ENCODE measurements around the gene EXOC7.

Gene EXOC7

DNA sequence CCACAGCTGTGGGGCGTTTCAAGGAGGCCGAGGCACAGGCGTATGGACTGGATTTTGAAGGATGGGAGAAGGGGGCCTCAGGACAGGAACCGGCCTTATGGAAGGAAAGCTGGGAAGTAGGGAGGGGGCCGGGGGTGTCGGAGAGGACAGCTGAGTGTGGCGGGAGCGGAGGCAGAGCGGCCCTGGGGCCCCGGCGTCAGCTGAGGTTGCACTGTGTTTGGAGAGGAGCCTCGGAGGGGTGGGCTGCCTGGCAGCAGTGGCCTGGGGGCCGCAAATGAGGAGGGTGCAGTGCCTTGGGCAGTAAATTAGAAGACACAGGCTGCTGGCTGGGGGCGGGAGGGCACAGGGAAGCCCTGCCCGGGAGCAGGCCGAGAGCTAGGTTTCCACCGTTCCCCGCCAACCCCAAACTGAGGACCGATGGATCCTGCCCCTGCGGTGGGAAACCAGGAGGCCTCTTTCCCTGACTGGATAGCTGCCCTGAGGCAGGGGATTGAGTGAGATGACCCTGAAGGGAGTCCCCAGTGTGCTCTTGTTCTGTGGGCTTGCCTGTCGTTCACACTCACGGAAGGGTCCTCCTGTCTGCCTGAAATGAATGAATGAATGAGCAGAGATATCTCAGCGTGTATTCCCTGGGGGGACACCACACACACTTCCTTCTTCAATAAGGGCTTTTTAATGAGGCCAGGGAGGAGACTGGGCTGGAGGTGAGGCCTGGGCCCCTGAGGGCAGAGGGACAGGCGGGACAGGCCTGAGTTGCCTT lies 19.0 kb upstream of the EXOC7 start:
- DNase-seq (ENCODE audit: low spot score): peak; percentile 6

DNA sequence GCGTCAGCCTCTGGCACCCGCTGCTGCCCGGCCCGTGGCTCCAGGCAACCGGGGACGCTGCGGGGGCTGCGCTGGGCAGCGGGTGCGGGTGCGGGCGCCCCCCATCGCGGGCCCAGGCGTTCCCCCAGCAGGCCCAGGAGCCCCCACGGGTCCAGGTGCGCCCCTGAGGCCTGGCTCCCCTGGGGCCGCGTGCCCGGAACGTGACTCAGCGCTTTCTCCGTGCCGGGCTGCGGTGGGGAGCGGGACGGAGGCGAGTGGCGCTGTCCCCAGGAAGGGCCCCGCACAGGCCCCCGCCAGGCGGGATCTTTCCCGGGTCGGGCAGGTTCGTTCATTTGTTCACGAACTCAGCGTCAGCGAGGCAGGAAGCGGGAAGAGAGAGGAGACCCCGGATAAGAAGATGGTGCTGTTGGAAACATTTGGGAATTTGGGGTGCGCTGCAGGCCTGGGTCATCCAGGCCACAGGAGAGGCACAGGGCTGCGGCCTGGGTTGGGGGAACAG lies 18.4 kb upstream of the EXOC7 start:
- peak; percentile 6 for DNase-seq (ENCODE audit: low spot score)

DNA sequence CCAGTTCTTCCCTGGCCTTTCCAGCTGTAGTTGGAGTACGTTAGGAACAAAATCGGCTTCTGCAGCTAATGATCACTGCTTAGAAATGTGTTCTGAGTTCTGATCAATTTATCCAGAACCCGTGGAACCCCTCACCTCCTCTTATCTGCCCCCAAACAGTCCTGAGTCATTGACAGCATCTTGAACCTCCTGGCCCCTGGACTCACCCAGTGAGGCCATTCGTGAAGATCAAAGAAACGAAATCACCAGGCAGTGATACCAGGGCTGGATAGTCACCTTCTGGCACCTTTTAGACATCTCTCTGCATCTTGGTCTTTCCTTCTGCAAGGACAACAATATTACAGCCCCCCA lies 17.0 kb upstream of the EXOC7 start:
- DNase-seq (ENCODE audit: low spot score): no peak

GRCh38 chr17:76119409-76120371 lies 16.1 kb upstream of the EXOC7 start:
- no peak for DNase-seq (ENCODE audit: low spot score)

- DNase-seq (ENCODE audit: low spot score): no peak
Observed at GRCh38 chr17:76115138-76115754, 11.7 kb upstream of the EXOC7 start.

GRCh38 chr17:76111956-76112355 lies 8.4 kb upstream of the EXOC7 start:
- DNase-seq (ENCODE audit: low spot score): no peak

GRCh38 chr17:76107509-76107908 lies 3.9 kb upstream of the EXOC7 start:
- no peak for DNase-seq (ENCODE audit: low spot score)

DNA sequence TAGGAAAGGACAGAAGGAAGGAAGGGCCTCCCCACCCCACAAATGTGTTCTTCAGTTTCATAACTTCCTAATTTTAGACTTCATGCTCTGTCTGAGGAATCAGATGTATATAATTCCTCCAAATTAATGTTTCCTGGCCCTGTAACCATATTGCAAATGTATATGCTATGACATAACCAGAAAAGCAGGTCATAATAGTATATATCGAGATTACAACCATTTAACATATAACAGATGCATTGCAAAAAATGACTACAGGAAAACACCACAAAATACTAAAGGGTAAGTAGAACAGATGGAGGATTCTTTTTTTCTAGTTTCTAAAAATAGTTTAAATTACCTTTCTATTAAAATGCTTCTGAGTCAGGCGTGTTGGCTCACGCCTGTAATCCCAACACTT lies 3.1 kb upstream of the EXOC7 start:
- DNase-seq (ENCODE audit: low spot score): no peak

GRCh38 chr17:76104896-76105231 lies 1.3 kb upstream of the EXOC7 start:
- DNase-seq (ENCODE audit: low spot score): no peak

DNA sequence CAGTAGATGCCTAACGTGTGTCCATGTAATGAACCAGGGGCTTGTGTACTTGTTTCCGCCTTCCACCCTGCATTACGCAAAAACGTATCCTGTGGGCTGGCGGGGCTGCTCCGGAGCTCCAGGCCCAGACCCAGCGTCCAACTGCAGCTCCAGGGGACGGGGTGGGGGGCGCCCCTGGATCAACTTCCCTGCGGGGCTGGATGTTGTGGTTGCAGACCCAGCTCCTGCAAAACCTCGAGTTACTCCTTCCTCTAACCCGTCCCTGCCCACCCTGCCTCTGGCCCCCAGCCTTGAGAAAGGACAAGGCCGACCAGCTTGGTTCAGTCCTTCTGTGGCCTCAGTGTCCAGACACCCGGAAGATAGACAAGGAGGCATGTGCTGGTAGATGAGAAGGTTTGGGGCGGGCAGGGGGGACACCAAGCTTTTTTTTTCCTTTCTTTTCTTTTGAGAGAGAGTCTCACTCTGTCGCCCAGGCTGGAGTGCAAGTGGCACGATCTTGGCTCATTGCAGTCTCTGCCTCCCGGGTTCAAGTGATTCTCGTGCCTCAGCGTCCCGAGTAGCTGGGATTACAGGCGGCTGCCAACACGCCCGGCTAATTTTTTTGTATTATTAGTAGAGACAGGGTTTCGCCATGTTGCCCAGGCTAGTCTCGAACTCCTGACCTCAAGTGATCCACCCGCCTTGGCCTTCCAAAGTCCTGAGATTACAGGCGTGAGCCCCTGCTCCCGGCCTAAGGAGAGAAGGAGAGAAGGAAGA lies 731 bp upstream of the EXOC7 start:
- no peak for DNase-seq (ENCODE audit: low spot score)

DNA sequence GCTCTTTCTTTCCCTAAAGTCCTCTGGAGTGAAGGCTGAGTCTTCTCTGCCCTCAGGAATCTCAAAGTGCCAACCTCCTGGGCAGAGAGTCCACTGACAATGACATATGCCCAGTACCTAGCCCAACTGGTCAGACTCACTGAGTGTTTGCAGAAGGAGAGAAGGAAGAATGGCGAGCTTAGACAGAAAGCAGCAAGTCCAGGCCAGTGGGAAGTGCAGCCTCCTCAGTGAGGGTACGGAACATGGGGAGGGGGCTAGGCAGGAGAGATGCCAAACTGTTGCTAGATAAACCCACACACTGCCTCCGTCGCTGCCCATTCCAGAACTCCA lies 678 bp downstream of the EXOC7 start:
- DNase-seq (ENCODE audit: low spot score): no peak

DNA sequence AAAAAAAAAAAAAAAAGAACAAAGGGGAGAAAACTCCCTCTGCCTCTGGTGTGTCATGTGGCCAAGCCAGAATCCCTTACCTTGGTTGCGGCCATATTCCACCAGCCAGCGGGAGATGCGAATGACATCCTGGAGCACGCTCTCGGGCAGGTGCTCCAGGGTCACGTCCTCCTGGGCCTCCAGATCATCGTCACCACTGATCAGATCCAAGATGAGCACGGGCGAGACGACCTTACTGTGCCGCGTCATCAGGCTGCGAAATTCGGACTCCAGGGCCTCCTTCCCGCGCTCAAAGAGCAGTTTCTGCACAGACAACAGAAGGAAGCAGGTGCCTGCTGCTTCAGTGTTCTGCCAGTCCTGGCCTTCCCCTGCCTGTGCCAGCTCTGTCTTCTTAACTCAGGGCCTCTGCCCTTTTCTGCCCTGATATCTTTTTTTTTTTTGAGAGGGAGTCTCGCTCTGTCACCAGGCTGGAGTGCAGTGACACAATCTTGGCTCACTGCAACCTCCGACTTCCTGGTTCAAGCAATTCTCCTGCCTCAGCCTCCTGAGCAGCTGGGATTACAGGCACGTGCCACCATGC lies 5.8 kb downstream of the EXOC7 start:
- no peak for DNase-seq (ENCODE audit: low spot score)

DNA sequence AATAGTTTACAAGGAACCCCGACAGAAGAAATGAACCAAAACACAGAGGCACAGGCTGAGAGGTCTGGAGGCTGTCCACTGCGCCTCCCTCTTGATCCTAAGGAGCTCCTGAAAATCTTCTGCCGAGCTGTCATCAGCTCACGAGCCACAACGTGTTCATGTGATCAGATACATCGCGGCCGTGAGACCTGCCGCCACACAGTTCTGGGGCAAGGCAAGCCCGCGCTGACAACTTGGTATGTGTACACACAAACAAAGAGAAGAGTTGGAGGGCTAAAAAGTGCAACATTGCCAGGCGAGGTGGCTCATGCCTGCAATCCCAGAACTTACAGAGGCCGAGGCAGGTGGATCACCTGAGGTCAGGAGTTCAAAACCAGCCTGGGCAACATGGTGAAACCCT lies 7.6 kb downstream of the EXOC7 start:
- no peak for DNase-seq (ENCODE audit: low spot score)

DNA sequence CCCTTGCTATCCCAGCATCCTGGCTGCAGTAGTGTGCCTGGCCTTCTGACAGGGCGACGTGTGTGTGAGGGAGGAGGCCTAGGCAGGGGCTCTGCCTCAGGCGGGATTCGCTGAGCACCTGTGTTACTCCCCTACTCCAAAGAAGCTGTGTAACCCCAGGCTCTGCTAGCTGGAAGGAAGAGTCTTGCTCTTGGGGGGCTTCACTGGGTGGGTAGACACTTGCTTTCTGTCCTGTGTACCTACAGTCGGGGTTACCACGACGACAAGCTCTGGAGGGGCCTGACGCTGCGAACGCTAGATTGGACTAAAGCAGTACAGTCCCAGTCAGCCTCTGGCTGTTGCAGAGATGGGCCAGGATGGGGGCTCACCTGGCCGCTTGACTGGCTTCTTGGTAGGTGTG lies 9.5 kb downstream of the EXOC7 start:
- no peak for DNase-seq (ENCODE audit: low spot score)

DNA sequence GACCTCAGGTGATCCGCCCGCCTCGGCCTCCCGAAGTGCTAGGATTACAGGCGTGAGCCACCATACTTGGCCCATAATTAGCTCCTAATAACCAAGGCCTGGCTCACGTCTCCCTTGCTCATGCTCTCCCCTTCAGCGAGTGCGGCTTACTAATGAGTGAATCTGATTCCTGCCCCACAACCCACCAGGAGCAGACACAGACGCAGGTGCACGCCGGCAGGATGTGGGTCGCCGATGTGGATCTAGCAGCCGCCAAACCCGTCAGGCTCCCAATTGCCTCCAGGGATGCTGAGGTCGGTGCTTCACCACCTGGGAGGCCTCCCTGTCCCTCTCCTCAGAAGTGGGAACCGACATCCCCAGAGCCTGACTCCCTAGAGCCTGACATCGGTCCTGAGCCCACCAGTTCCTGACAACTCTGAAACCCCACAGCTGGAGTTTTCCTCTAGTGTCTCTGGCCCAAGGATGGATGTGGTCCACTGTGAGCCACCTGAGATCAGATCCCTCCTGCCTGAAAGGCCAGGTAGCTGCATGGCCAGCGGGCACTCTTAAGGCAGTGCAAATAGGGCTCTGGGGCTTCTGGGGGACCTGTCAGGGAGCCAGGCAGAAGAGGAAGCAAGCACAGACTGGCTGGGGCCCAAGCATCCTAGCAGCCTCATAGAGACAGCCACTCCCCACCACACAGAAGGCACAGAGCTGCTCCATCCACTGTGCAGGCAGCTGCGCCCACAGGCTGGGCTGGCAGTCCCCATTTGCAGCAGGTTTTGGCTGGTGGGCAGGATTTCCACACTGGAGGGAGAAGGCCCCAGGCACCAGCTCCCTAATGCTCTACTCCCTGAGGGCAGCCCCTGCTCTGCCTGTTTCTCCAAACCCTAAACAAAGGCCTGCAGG lies 10.8 kb downstream of the EXOC7 start:
- DNase-seq (ENCODE audit: low spot score): no peak

GRCh38 chr17:76091526-76092286 lies 11.9 kb downstream of the EXOC7 start:
- no peak for DNase-seq (ENCODE audit: low spot score)

- no peak for DNase-seq (ENCODE audit: low spot score)
Observed at GRCh38 chr17:76090517-76091129, 13.0 kb downstream of the EXOC7 start.

DNA sequence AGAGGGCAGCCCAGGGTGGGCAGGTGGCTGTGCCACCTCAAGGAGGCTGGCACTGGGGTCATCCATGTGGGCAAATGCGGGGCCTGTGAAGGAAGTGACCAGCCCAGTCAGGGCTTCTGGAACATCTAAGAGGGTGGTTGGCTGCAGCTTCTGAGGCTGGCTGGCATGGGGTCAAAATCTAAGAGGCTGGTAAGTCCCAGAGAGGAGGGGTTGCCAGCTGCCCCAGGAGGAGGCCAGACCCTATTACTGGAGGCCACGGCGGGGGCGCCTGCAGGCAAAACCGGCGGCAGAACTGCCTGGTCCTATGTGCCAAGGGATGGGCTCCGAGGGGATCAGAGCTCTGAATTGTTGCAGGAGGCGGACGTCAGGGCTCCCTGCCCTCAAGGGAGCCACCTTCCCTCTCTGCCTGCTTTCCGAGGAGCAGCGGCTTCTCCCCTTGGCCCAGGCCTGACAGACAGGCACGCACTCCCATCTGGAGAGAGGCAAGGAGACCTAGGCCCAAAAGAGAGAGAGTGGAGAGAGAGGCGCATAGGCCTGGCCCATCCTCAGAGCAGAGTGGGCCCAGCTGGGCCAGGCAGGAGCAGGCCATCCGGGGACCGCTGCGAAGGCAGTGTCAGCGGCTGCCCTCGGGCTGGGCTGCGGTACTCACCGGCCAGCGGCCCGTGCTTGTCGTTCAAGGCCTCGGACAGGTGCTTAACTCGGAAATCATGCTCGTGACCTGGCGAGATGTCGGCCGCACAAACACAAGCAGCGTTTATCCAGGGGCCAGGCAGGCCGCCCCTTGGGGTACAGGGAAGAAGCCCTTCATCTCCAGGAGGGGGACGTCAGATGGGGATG lies 13.7 kb downstream of the EXOC7 start:
- DNase-seq (ENCODE audit: low spot score): no peak

All from HuH-7.5 (cell line).